Vagina (tissue), 2 donors: ENCODE results near the gene ELMOD3. TPM values are rescaled to one million over a fixed set of nuclear protein-coding genes. Genes with fewer than 3 reads are reported as not detected.
"Not testable (repeated sequence)": the region's sequence is repeated elsewhere in the genome, so short reads cannot be mapped to it uniquely, and the experiment has no call there.

Experiments
- DNase-seq, 2 donors: peaks; one replicate each; pipeline ENCODE4 v3.0.0-alpha.2; 2017; ENCODE audit errors: extremely low spot score in 2 of 2
- H3K27ac ChIP-seq: fragments of 200-600 bp; sonication (generic); one replicate; pipeline ENCODE4 v1.5.1; 2019
- H3K27me3 ChIP-seq: fragments of 200-600 bp; sonication (generic); one replicate; pipeline ENCODE4 v1.5.1; 2019
- H3K36me3 ChIP-seq, 2 donors: fragments of 200-600 bp; sonication (generic); one replicate each; pipeline ENCODE4 v1.5.1; 2017 to 2019
- H3K4me1 ChIP-seq: fragments of 200-600 bp; sonication (generic); one replicate; pipeline ENCODE4 v1.5.1; 2019
- H3K4me3 ChIP-seq, 2 donors: fragments of 200-600 bp; sonication (generic); 1 replicate in 1 of 2; 2 replicates in 1 of 2; pipeline ENCODE4 v1.5.1; 2016 to 2019
- H3K9me3 ChIP-seq: fragments of 200-600 bp; sonication (generic); one replicate; pipeline ENCODE4 v1.5.1; 2019
- CTCF ChIP-seq, 3 experiments: fragments of 450-650 bp in 2 of 3; fragments of 200-600 bp in 1 of 3; sonication (generic) in 1 of 3; IDR thresholded peaks; one replicate each; pipeline ENCODE4 v1.5.1; 2017 to 2019; ENCODE audit warnings: antibody characterized with exemption in 3 of 3, mild to moderate bottlenecking in 2 of 3, moderate library complexity in 2 of 3
- POLR2A ChIP-seq, 2 donors: fragments of 450-650 bp; IDR thresholded peaks; one replicate each; pipeline ENCODE4 v1.6.1; 2017; ENCODE audit warnings: antibody characterized with exemption in 2 of 2, mild to moderate bottlenecking in 2 of 2, moderate library complexity in 2 of 2
- POLR2AphosphoS5 ChIP-seq, 2 donors: sonication (generic); formaldehyde crosslinking; IDR thresholded peaks; one replicate each; pipeline ENCODE4 v1.9.0; 2017; ENCODE audit warnings: antibody characterized with exemption in 2 of 2, mild to moderate bottlenecking in 2 of 2, low read depth in 1 of 2; ENCODE audit not compliant: insufficient read depth in 1 of 2
- intact Hi-C: fragments of 100-400 bp; cut with DNase I; formaldehyde crosslinking; loops from one replicate; pipeline ENCODE4 v1.15.1; 2023
- total RNA-seq: library from RNA; depleted of rRNA; stranded (reverse); fragments of >200 nt; gene quantifications from one replicate; pipeline ENCODE4 v1.2.3, GENCODE V29; 2016

The ELMOD3 gene
- total RNA-seq, 1 donor from 2014 or later: 44.7 TPM

GRCh38 chr2:85330839-85331636 lies 23.5 kb upstream of the ELMOD3 start:
- intact Hi-C loops: no loop called here
- Histone ChIP-seq H3K27me3 (no peaks in the 10 kb centered on the region), H3K36me3 (no peaks in the 10 kb centered on the region), H3K4me1 (peaks cover 14% of the 10 kb centered on the region), H3K27ac (no peak overlapping the region), H3K9me3 (no peaks in the 10 kb centered on the region), H3K4me3 (no peak overlapping the region)
- TF ChIP-seq POLR2AphosphoS5 (IDR thresholded peaks at IDR 0.05; ENCODE audit: insufficient read depth in 1 of 2, low read depth in 1 of 2) (no peak), POLR2A (IDR thresholded peaks at IDR 0.05) (no peak), CTCF (IDR thresholded peaks at IDR 0.05) (no peak)
- DNase-seq: no peak

GRCh38 chr2:85333877-85334276 lies 20.7 kb upstream of the ELMOD3 start:
- H3K9me3 ChIP-seq, DNase-seq, H3K36me3 ChIP-seq, H3K27me3 ChIP-seq, H3K4me3 ChIP-seq, H3K27ac ChIP-seq, H3K4me1 ChIP-seq, intact Hi-C loops: not testable (repeated sequence)

- H3K36me3 ChIP-seq: no peaks in the 10 kb centered on the region
- H3K27me3 ChIP-seq: no peaks in the 10 kb centered on the region
- H3K9me3 ChIP-seq: no peaks in the 10 kb centered on the region
- intact Hi-C loops: no loop called here
- TF ChIP-seq CTCF (IDR thresholded peaks at IDR 0.05): no peak
- no peak for DNase-seq
- no peak overlapping the region for H3K27ac ChIP-seq
- H3K4me1 ChIP-seq: no peaks in the 10 kb centered on the region
- H3K4me3 ChIP-seq: no peak overlapping the region
Measured at GRCh38 chr2:85334928-85335327, 19.6 kb upstream of the ELMOD3 start.

- no peaks in the 10 kb centered on the region for H3K4me1 ChIP-seq
- intact Hi-C loops: no loop called here
- no peaks in the 10 kb centered on the region for H3K27me3 ChIP-seq
- peaks cover 0 to 7% of the 10 kb centered on the region in 2 donors for H3K36me3 ChIP-seq
- TF ChIP-seq POLR2AphosphoS5 (IDR thresholded peaks at IDR 0.05; ENCODE audit: insufficient read depth in 1 of 2, low read depth in 1 of 2) (no peak), CTCF (IDR thresholded peaks at IDR 0.05) (no peak), POLR2A (IDR thresholded peaks at IDR 0.05) (no peak)
- H3K4me3 ChIP-seq: no peak overlapping the region
- H3K27ac ChIP-seq: no peak overlapping the region
- DNase-seq: no peak
- H3K9me3 ChIP-seq: no peaks in the 10 kb centered on the region
Measured at GRCh38 chr2:85340034-85340892, 14.3 kb upstream of the ELMOD3 start.

GRCh38 chr2:85341269-85342029 lies 13.1 kb upstream of the ELMOD3 start:
- Histone ChIP-seq H3K36me3 (peaks cover 0 to 19% of the 10 kb centered on the region in 2 donors), H3K4me1 (no peaks in the 10 kb centered on the region), H3K4me3 (no peak overlapping the region), H3K27me3 (no peaks in the 10 kb centered on the region), H3K9me3 (no peaks in the 10 kb centered on the region), H3K27ac (no peak overlapping the region)
- DNase-seq: no peak
- TF ChIP-seq POLR2AphosphoS5 (IDR thresholded peaks at IDR 0.05; ENCODE audit: insufficient read depth in 1 of 2, low read depth in 1 of 2): no peak
- TF ChIP-seq POLR2A (IDR thresholded peaks at IDR 0.05): no peak
- TF ChIP-seq CTCF (IDR thresholded peaks at IDR 0.05): no peak
- intact Hi-C loops: no loop called here
